GM23248 (cell line): ENCODE data around the gene PCDHGA6. TPM values are rescaled to one million over a fixed set of nuclear protein-coding genes. Genes with fewer than 3 reads are reported as not detected.
A peak's percentile ranks its signal among the peaks of the same experiment; 100 is the strongest.
"Not testable (repeated sequence)": the region's sequence is repeated elsewhere in the genome, so short reads cannot be mapped to it uniquely, and the experiment has no call there.

ENCODE experiments used
- DNase-seq: peaks from one replicate; pipeline ENCODE4 v3.0.0-alpha.2; 2015
- H2AFZ ChIP-seq: fragments of 200-600 bp; sonication (generic); 2 replicates; pipeline ENCODE4 v1.6.1; 2016; ENCODE audit warnings: antibody characterized with exemption
- H3F3A ChIP-seq: fragments of 200-600 bp; sonication (generic); 2 replicates; pipeline ENCODE4 v1.6.1; 2016; ENCODE audit warnings: mild to moderate bottlenecking, antibody characterized with exemption, mixed run types; ENCODE audit not compliant: insufficient read depth
- H3K27ac ChIP-seq: fragments of 200-600 bp; sonication (generic); 2 replicates; pipeline ENCODE4 v1.5.1; 2016; ENCODE audit warnings: mild to moderate bottlenecking
- H3K27me3 ChIP-seq: fragments of 200-600 bp; sonication (generic); replicated peaks from 2 replicates; pipeline ENCODE4 v1.6.1; 2016; ENCODE audit warnings: mild to moderate bottlenecking; ENCODE audit not compliant: insufficient read depth
- H3K36me3 ChIP-seq: fragments of 200-600 bp; sonication (generic); 2 replicates; pipeline ENCODE4 v1.6.1; 2016; ENCODE audit warnings: low read depth, mild to moderate bottlenecking
- H3K4me1 ChIP-seq: fragments of 200-600 bp; sonication (generic); 2 replicates; pipeline ENCODE4 v1.6.1; 2016; ENCODE audit warnings: mild to moderate bottlenecking; ENCODE audit not compliant: insufficient read depth
- H3K4me2 ChIP-seq: fragments of 200-600 bp; sonication (generic); one replicate; pipeline ENCODE4 v1.6.1; 2016; ENCODE audit warnings: mild to moderate bottlenecking; ENCODE audit not compliant: unreplicated experiment
- H3K4me3 ChIP-seq: fragments of 200-600 bp; sonication (generic); 2 replicates; pipeline ENCODE4 v1.5.1; 2016; ENCODE audit warnings: mild to moderate bottlenecking
- H3K79me2 ChIP-seq: fragments of 200-600 bp; sonication (generic); 2 replicates; pipeline ENCODE4 v1.6.1; 2016; ENCODE audit warnings: mild to moderate bottlenecking; ENCODE audit not compliant: insufficient read depth
- H3K9ac ChIP-seq: fragments of 200-600 bp; sonication (generic); 2 replicates; pipeline ENCODE4 v1.6.1; 2016; ENCODE audit warnings: mild to moderate bottlenecking
- H3K9me2 ChIP-seq: fragments of 200-600 bp; sonication (generic); 2 replicates; pipeline ENCODE4 v1.6.1; 2016; ENCODE audit warnings: mixed run types, mild to moderate bottlenecking, moderate library complexity; ENCODE audit not compliant: insufficient read depth
- H3K9me3 ChIP-seq: fragments of 200-600 bp; sonication (generic); one replicate; pipeline ENCODE4 v1.6.1; 2017; ENCODE audit warnings: low read depth
- H4K20me1 ChIP-seq: fragments of 200-600 bp; sonication (generic); 2 replicates; pipeline ENCODE4 v1.6.0; 2016; ENCODE audit not compliant: insufficient read depth
- EZH2 ChIP-seq: fragments of 200-600 bp; sonication (generic); IDR thresholded peaks from 2 replicates; pipeline ENCODE4 v1.6.1; 2018; ENCODE audit warnings: antibody characterized with exemption, mild to moderate bottlenecking; ENCODE audit not compliant: insufficient read depth, poor library complexity, severe bottlenecking
- EZH2phosphoT487 ChIP-seq: fragments of 200-600 bp; sonication (generic); IDR thresholded peaks from 2 replicates; pipeline ENCODE4 v1.6.1; 2018; ENCODE audit warnings: antibody characterized with exemption, moderate library complexity, mild to moderate bottlenecking, low read depth; ENCODE audit not compliant: insufficient read depth
- WGBS, 2 experiments: methylation state at CpG; one replicate each; pipeline ENCODE4 v1.1.6; 2015 to 2017; ENCODE audit warnings: low lambda C conversion rate in 2 of 2, low coverage in 1 of 2; ENCODE audit errors: missing lambda C conversion rate in 2 of 2; 5-methylcytosine and 5-hydroxymethylcytosine counted together
- in situ Hi-C: fragments of 300-500 bp; cut with MboI; formaldehyde crosslinking; loops from 2 replicates; pipeline ENCODE4 v1.15.0; 2020
- polyA plus RNA-seq: library from polyadenylated mRNA; unstranded; fragments of >200 nt; fragmentation: Nextera tagmentation; extraction: Ambion mirVana; gene quantifications from 2 replicates; pipeline ENCODE4 v1.2.1, GENCODE V29; 2016
- total RNA-seq: library from RNA; depleted of rRNA; stranded (reverse); fragments of >200 nt; shearing (Covaris generic); gene quantifications from 2 replicates; pipeline ENCODE4 v1.2.3, GENCODE V29; 2014

Gene PCDHGA6
- total and polyA plus RNA-seq, 2 experiments from 2014 or later = 2.6 to 5.4 TPM

- Histone ChIP-seq H3K9me3 (no peaks in the 10 kb centered on the region), H3K79me2 (peaks cover 6% of the 10 kb centered on the region; the same call in 1 of the 2 replicates), H2AFZ (no peak overlapping the region), H3K4me2 (no peak overlapping the region), H3K4me3 (no peak overlapping the region), H3K9ac (no peak overlapping the region), H3K36me3 (no peaks in the 10 kb centered on the region), H3K27ac (no peak overlapping the region), H4K20me1 (no peaks in the 10 kb centered on the region), H3K9me2 (no peaks in the 10 kb centered on the region), H3K27me3 (no peaks in the 10 kb centered on the region), H3K4me1 (no peaks in the 10 kb centered on the region; the same call in 1 of the 2 replicates), H3F3A (peaks cover 5% of the 10 kb centered on the region; the same call in 1 of the 2 replicates)
- in situ Hi-C loops = no loop called here
- TF ChIP-seq EZH2phosphoT487 = no peak
- WGBS, 2 experiments = 28 to 30% methylated on average over 56 to 59 of the region's 64 CpGs
- DNase-seq = no peak
These were observed 36.1 kb downstream of the PCDHGA6 start for GRCh38 chr5:141409598-141410306.

GRCh38 chr5:141411575-141411974, 37.9 kb downstream of the PCDHGA6 start:
- peaks cover 6% of the 10 kb centered on the region; the same call in 1 of the 2 replicates for H3K79me2 ChIP-seq
- no peaks in the 10 kb centered on the region for H3K9me3 ChIP-seq
- H2AFZ ChIP-seq = no peak overlapping the region
- H3K4me2 ChIP-seq = no peak overlapping the region
- H3F3A ChIP-seq = peaks cover 5% of the 10 kb centered on the region; the same call in 1 of the 2 replicates
- DNase-seq = no peak
- H4K20me1 ChIP-seq = no peaks in the 10 kb centered on the region
- H3K27me3 ChIP-seq = no peaks in the 10 kb centered on the region
- H3K9ac ChIP-seq = no peak overlapping the region
- H3K9me2 ChIP-seq = no peaks in the 10 kb centered on the region
- H3K4me3 ChIP-seq = no peak overlapping the region
- 52 to 60% methylated on average over 3 of the region's 3 CpGs for WGBS, 2 experiments
- in situ Hi-C loops = no loop called here
- TF ChIP-seq EZH2phosphoT487 = no peak
- TF ChIP-seq EZH2 = no peak
- H3K27ac ChIP-seq = no peak overlapping the region
- H3K4me1 ChIP-seq = no peaks in the 10 kb centered on the region; the same call in 1 of the 2 replicates
- H3K36me3 ChIP-seq = no peaks in the 10 kb centered on the region

- Histone ChIP-seq H3K4me2 (peak within 1 kb of the TSS; percentile 66), H4K20me1 (no peaks in the 10 kb centered on the region), H3F3A (peaks cover 2% of the 10 kb centered on the region), H3K36me3 (no peaks in the 10 kb centered on the region), H3K27ac (no peak within 1 kb of the TSS), H3K9ac (peak within 1 kb of the TSS; percentile 35), H3K4me1 (peaks cover 5% of the 10 kb centered on the region; the same call in 1 of the 2 replicates), H3K9me2 (no peaks in the 10 kb centered on the region), H3K9me3 (no peaks in the 10 kb centered on the region), H3K79me2 (peaks cover 6% of the 10 kb centered on the region; the same call in 1 of the 2 replicates), H2AFZ (peak within 1 kb of the TSS; percentile 87), H3K27me3 (no peaks in the 10 kb centered on the region), H3K4me3 (peak within 1 kb of the TSS; percentile 70)
- no peak for TF ChIP-seq EZH2phosphoT487
- TF ChIP-seq EZH2 = no peak
- in situ Hi-C loops = no loop called here
- peak; percentile 94 for DNase-seq
- WGBS, 2 experiments = 25 to 35% methylated on average over 31 of the region's 31 CpGs
These were observed 39.3 kb downstream of the PCDHGA6 start, which contains the start of gene PCDHGA10 for GRCh38 chr5:141412854-141413539. TSS of gene PCDHGA10 (plus strand) at chr5:141412987. CDS start at chr5:141413176, 189 bp downstream.

GRCh38 chr5:141413540-141414069, 39.9 kb downstream of the PCDHGA6 start:
- Histone ChIP-seq H3K9me2 (no peaks in the 10 kb centered on the region), H3K79me2 (peaks cover 10% of the 10 kb centered on the region), H3K27me3 (no peaks in the 10 kb centered on the region), H3K9me3 (no peaks in the 10 kb centered on the region), H3F3A (peaks cover 8% of the 10 kb centered on the region), H3K36me3 (no peaks in the 10 kb centered on the region), H3K4me2 (peak overlapping the region; percentile 66), H3K4me1 (peaks cover 5% of the 10 kb centered on the region; the same call in 1 of the 2 replicates), H3K27ac (no peak overlapping the region), H3K4me3 (peak overlapping the region; percentile 70), H2AFZ (peak overlapping the region; percentile 87), H3K9ac (peak overlapping the region; percentile 35), H4K20me1 (no peaks in the 10 kb centered on the region)
- DNase-seq = no peak
- TF ChIP-seq EZH2phosphoT487 (no peak), EZH2 (no peak)
- in situ Hi-C loops = no loop called here
- 27% methylated on average over 25 of the region's 25 CpGs for WGBS, 2 experiments

- H4K20me1 ChIP-seq, DNase-seq, H3K4me3 ChIP-seq, H3K4me2 ChIP-seq, H2AFZ ChIP-seq, H3K36me3 ChIP-seq, H3K9me2 ChIP-seq, H3K27me3 ChIP-seq, H3K9ac ChIP-seq, H3K9me3 ChIP-seq, H3K4me1 ChIP-seq, H3K27ac ChIP-seq: not testable (repeated sequence)
- 51 to 54% methylated on average over 33 to 36 of the region's 46 CpGs for WGBS, 2 experiments
- Histone ChIP-seq H3F3A (peaks cover 11% of the 10 kb centered on the region), H3K79me2 (peaks cover 16% of the 10 kb centered on the region)
- in situ Hi-C loops = loop anchor here (5.0 kb wide), 1 partner anchor 148 kb away; no protein-coding TSS in a partner anchor
These were observed 41.0 kb downstream of the PCDHGA6 start for GRCh38 chr5:141414548-141415274.

GRCh38 chr5:141415275-141415618, 41.6 kb downstream of the PCDHGA6 start:
- peaks cover 12% of the 10 kb centered on the region for H3F3A ChIP-seq
- H3K4me2 ChIP-seq, H4K20me1 ChIP-seq, H3K4me3 ChIP-seq, H3K4me1 ChIP-seq, H3K9ac ChIP-seq, H3K27ac ChIP-seq, DNase-seq, H2AFZ ChIP-seq, H3K27me3 ChIP-seq, H3K36me3 ChIP-seq, H3K9me2 ChIP-seq, H3K9me3 ChIP-seq: not testable (repeated sequence)
- H3K79me2 ChIP-seq = peaks cover 16% of the 10 kb centered on the region
- in situ Hi-C loops = loop anchor here (5.0 kb wide), 1 partner anchor 147 kb away; no protein-coding TSS in a partner anchor
- 57 to 58% methylated on average over 24 of the region's 24 CpGs for WGBS, 2 experiments
